Right atrium auricular region (tissue), 2 donors: ENCODE measurements around the gene CRIP2. TPM values are rescaled to one million over a fixed set of nuclear protein-coding genes. Genes with fewer than 3 reads are reported as not detected.

Experiments
- DNase-seq: peaks from one replicate; pipeline ENCODE4 v3.0.0-alpha.2; 2019; ENCODE audit warnings: low spot score
- H3K27ac ChIP-seq, 2 donors: fragments of 200-600 bp; sonication (generic); 1 replicate in 1 of 2; 2 replicates in 1 of 2; pipeline ENCODE4 v1.5.1; 2016 to 2019
- H3K27me3 ChIP-seq, 2 donors: fragments of 200-600 bp; sonication (generic); one replicate each; pipeline versions ENCODE4 v1.5.1 to v1.6.0; 2017 to 2019
- H3K36me3 ChIP-seq: fragments of 200-600 bp; sonication (generic); one replicate; pipeline ENCODE4 v1.5.1; 2016
- H3K4me1 ChIP-seq, 2 donors: fragments of 200-600 bp; sonication (generic); one replicate each; pipeline versions ENCODE4 v1.5.1 to v1.6.0; 2017 to 2019
- H3K4me3 ChIP-seq, 2 donors: fragments of 200-600 bp; sonication (generic); 1 replicate in 1 of 2; 2 replicates in 1 of 2; pipeline ENCODE4 v1.5.1; 2017 to 2019; ENCODE audit warnings: mild to moderate bottlenecking in 1 of 2, moderate library complexity in 1 of 2
- H3K9me3 ChIP-seq, 2 donors: fragments of 200-600 bp; sonication (generic); one replicate each; pipeline ENCODE4 v1.5.1; 2019
- CTCF ChIP-seq, 2 donors: fragments of 200-600 bp; sonication (generic); IDR thresholded peaks; one replicate each; pipeline ENCODE4 v1.5.1; 2019; ENCODE audit warnings: antibody characterized with exemption in 2 of 2
- total RNA-seq, 2 donors: library from RNA; depleted of rRNA; stranded (reverse); fragments of >200 nt; gene quantifications; one replicate each; pipeline ENCODE4 v1.1.0, GENCODE V29; 2016

The CRIP2 gene
- total RNA-seq, 2 donors from 2014 or later: 831 to 1,272 TPM

- Histone ChIP-seq H3K27ac (no peak overlapping the region), H3K4me3 (no peak overlapping the region), H3K9me3 (no peaks in the 10 kb centered on the region), H3K36me3 (peaks cover 69% of the 10 kb centered on the region), H3K27me3 (no peaks in the 10 kb centered on the region), H3K4me1 (peaks cover 0 to 17% of the 10 kb centered on the region in 2 donors)
- TF ChIP-seq CTCF (IDR thresholded peaks at IDR 0.05): no peak
- no peak for DNase-seq
Measured at GRCh38 chr14:105460616-105461015, 14.0 kb upstream of the CRIP2 start.

DNA sequence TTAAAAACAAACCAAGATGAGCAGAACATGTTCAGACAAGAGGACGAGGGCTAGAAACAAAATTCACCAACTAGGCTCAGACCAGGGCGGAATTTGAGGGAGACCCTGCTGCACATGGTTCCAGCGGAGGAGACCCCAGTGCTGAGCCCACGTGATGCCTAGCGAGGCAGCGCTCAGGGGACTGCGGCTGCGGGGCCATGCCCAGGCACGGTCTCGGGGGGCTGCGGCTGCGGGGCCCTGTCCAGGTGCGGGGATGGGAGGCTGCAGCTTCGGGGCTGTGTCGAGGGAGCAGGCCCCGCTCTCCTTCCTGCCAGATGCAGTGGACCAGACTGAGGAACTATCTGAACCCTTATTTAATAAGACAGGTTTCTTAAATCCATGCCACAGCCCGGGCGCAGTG, 12.7 kb upstream of the CRIP2 start:
- H3K27ac ChIP-seq: no peak overlapping the region
- TF ChIP-seq CTCF (IDR thresholded peaks at IDR 0.05): no peak
- no peaks in the 10 kb centered on the region for H3K9me3 ChIP-seq
- H3K4me1 ChIP-seq: peaks cover 0 to 28% of the 10 kb centered on the region in 2 donors
- no peak overlapping the region for H3K4me3 ChIP-seq
- no peak for DNase-seq
- H3K36me3 ChIP-seq: peaks cover 58% of the 10 kb centered on the region
- no peaks in the 10 kb centered on the region for H3K27me3 ChIP-seq

GRCh38 chr14:105464501-105464900, 10.1 kb upstream of the CRIP2 start:
- Histone ChIP-seq H3K9me3 (no peaks in the 10 kb centered on the region), H3K4me3 (no peak overlapping the region), H3K27ac (peak overlapping the region; percentile 89 to 93), H3K4me1 (peaks cover 0 to 54% of the 10 kb centered on the region in 2 donors), H3K36me3 (peaks cover 47% of the 10 kb centered on the region), H3K27me3 (no peaks in the 10 kb centered on the region)
- no peak for TF ChIP-seq CTCF (IDR thresholded peaks at IDR 0.05)
- no peak for DNase-seq

DNA sequence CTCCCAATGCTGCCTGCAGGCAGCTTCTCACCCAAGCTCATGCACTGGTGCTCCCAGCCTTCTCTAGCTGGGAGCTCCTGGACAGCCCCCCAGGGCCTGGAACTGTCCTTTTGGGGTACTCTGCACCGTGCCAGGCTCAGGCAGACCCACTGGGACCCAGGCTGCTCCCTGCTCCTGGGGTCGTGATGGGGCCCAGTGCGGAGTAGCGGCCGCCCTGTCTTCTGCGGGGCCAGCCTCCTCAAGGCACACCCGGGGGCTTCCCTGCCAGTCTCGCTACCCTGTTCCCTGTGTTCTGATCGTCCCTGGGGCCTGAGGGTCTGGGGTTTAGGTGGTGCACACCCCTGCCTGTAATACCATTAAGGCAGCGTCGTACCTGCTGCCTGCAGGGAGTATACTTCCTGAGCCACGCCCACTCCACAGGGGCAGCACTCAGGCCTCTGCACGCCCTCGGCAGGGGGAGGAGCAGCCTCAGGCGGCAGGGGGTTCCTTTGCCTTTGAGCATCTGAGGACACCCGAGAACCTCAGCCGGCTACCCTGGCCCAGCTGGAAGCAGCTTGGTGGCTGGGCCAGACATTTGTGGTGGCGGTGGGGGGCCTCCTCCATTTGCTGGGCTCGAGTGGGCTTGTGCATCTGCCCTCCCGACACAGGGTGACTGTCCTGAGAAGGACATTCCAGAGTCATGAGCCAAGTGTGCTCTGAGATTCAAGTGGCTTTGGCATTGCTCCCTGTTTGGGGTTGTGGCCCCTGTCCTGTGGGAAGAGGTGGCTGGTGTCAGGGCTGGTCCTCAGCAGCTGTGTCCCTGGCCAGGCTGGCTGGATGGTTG, 9.2 kb upstream of the CRIP2 start:
- Histone ChIP-seq H3K9me3 (no peaks in the 10 kb centered on the region), H3K4me1 (peaks cover 0 to 63% of the 10 kb centered on the region in 2 donors), H3K4me3 (peak overlapping the region in 1 of 2 donors; percentile 19), H3K27me3 (no peaks in the 10 kb centered on the region), H3K36me3 (peaks cover 50% of the 10 kb centered on the region), H3K27ac (peak overlapping the region; percentile 89 to 93)
- TF ChIP-seq CTCF (IDR thresholded peaks at IDR 0.05): no peak
- peak; percentile 67 for DNase-seq

DNA sequence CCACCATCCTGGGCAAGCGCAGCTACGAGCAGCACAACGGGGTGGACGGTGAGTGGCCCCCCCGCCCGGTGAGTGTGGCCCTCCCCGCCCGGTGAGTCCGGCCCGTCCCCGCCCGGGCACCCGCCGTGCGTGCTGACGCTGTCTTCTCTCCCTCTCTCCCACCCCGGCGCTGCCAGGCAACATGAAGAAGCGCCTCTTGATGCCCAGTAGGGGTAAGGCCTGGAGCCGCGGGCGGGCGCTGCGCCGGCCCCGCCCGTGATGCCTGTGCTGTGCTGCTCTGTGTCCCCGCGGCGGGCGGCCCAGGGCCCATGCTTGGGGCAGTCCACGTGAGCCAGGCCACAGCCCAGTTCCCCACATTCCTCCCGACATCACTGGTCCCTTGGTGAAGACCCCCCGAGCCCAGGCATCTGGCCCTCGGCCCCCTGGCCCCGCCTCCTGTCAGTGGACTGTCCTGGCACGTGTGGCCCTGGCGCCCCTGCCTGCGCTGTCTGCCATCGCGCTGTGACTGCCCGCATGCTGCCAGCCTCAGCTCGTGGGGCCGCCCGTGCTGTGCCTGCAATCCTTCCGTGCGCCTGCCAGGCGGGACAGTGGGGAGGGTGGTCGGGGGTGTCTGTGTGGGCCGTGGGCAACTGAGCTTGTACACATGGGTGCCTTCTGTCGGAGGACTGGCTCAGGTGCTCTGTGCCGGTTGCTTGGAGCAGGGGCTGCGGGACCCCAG, 7.9 kb upstream of the CRIP2 start:
- Histone ChIP-seq H3K27me3 (no peaks in the 10 kb centered on the region), H3K36me3 (peaks cover 37% of the 10 kb centered on the region), H3K4me1 (peaks cover 0 to 76% of the 10 kb centered on the region in 2 donors), H3K27ac (peak overlapping the region; percentile 89 to 93), H3K4me3 (no peak overlapping the region), H3K9me3 (no peaks in the 10 kb centered on the region)
- TF ChIP-seq CTCF (IDR thresholded peaks at IDR 0.05): no peak
- DNase-seq: peak; percentile 76
